Neural crest cell (in vitro differentiated cells): ENCODE data around the gene CBFB. TPM values are rescaled to one million over a fixed set of nuclear protein-coding genes. Genes with fewer than 3 reads are reported as not detected.

ENCODE experiments used
- DNase-seq: peaks from one replicate; pipeline ENCODE4 v3.0.0; 2021; ENCODE audit warnings: low read depth, mixed read lengths, low spot score
- H3K27ac Mint-ChIP-seq: one replicate; pipeline ENCODE4 v1.8.0; 2021; ENCODE audit warnings: mild to moderate bottlenecking, mixed read lengths; ENCODE audit not compliant: unreplicated experiment
- H3K27me3 Mint-ChIP-seq: 2 replicates; pipeline ENCODE4 v1.8.0; 2021; ENCODE audit warnings: low read depth, mild to moderate bottlenecking, mixed read lengths
- H3K36me3 Mint-ChIP-seq: 2 replicates; pipeline ENCODE4 v1.8.0; 2021; ENCODE audit warnings: low read depth, mild to moderate bottlenecking, mixed read lengths
- H3K4me1 Mint-ChIP-seq: 2 replicates; pipeline ENCODE4 v1.8.0; 2021; ENCODE audit warnings: mixed read lengths
- H3K4me3 Mint-ChIP-seq: one replicate; pipeline ENCODE4 v1.8.0; 2021; ENCODE audit warnings: mild to moderate bottlenecking, mixed read lengths
- H3K9me3 Mint-ChIP-seq: 2 replicates; pipeline ENCODE4 v1.8.0; 2021; ENCODE audit warnings: mixed read lengths
- long read RNA-seq: library from polyadenylated mRNA; unstranded; transcript quantifications from one replicate; pipeline ENCODE4 v2.0.0, GENCODE V29; 2020
- total RNA-seq: library from RNA; stranded (reverse); gene quantifications from 2 replicates; pipeline ENCODE4 v1.2.1, GENCODE V29; 2021
- TF ChIP-seq, protein P1 (sequence below): fragments of 200-600 bp; sonication (generic); conservative IDR thresholded peaks from 2 replicates; pipeline ENCODE4 v1.5.0; 2021; ENCODE audit warnings: antibody characterized with exemption, mild to moderate bottlenecking

Gene CBFB
- 106 TPM in 2 replicates for total RNA-seq
- long read RNA-seq, transcript CBFB-201 (6 exons, 3,136 nt): major isoform, 10 of 52 reads
- long read RNA-seq, partial matches to known transcripts: 0 of 52 reads
- long read RNA-seq, other reads (novel, unspliced or antisense): 38 of 52 reads

DNA sequence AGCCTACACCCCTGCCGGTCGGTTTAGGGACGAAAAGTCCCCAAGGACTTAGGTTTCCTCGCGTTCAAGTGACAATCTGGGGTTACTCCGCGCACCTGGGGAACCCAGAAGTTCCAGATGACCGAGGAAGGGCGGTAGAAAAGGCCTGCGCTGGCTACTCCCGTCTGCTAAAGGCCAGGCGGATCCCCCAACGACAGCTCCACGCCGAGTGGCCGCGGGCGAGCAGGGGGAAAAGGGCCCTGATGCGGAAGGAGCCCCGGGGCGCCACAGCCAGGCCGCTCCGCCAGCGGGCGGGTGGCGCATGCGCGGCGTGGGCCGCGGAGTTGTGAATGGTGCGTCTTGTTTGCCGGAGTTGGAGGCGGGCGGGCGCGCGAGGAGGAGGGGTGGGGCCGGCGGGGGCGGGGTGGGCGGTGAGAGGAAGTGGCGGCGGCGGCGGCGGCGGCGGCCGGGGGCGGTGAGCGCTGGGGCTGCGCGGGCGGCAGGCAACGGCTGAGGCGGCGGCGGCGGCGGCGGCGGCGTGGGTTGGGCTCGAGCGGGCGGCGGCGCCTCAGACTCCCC, at the start of gene CBFB:
CBFB (plus strand) TSS at position 454 of the 558 bp plus-strand sequence. CDS start 259 bp downstream, outside the sequence.
- H3K9me3 Mint-ChIP-seq: no peaks in the 10 kb centered on the region

DNA sequence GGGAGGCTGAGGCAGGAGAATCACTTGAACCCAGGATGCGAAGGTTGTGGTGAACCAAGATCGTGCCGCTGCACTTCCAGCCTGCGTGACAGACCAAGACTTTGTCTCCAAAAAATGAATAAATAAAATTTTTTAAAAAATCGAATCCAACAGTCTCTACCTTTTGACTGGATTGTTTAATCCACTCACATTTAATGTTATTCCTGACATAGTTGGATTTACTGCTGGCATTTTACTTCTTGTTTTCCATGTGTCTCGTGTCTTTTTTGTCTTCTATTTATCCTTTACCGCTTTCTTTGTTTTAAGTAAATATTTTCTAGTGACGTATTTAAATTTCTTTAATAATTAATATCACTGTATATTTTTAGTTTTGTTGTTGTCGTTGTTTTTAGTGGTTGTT, 45.9 kb upstream of the CBFB start:
- no peak for DNase-seq
- TF ChIP-seq, protein P1, sequence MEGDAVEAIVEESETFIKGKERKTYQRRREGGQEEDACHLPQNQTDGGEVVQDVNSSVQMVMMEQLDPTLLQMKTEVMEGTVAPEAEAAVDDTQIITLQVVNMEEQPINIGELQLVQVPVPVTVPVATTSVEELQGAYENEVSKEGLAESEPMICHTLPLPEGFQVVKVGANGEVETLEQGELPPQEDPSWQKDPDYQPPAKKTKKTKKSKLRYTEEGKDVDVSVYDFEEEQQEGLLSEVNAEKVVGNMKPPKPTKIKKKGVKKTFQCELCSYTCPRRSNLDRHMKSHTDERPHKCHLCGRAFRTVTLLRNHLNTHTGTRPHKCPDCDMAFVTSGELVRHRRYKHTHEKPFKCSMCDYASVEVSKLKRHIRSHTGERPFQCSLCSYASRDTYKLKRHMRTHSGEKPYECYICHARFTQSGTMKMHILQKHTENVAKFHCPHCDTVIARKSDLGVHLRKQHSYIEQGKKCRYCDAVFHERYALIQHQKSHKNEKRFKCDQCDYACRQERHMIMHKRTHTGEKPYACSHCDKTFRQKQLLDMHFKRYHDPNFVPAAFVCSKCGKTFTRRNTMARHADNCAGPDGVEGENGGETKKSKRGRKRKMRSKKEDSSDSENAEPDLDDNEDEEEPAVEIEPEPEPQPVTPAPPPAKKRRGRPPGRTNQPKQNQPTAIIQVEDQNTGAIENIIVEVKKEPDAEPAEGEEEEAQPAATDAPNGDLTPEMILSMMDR: no peak
- H3K36me3 Mint-ChIP-seq: no peaks in the 10 kb centered on the region
- no peaks in the 10 kb centered on the region for H3K4me1 Mint-ChIP-seq
- H3K9me3 Mint-ChIP-seq: no peaks in the 10 kb centered on the region
- H3K27ac Mint-ChIP-seq: no peak overlapping the region
- no peak overlapping the region for H3K4me3 Mint-ChIP-seq
- H3K27me3 Mint-ChIP-seq: peaks cover 17% of the 10 kb centered on the region

More for the DNA sequence above, at the start of gene CBFB:
- H3K36me3 Mint-ChIP-seq: peaks cover 3% of the 10 kb centered on the region
- TF ChIP-seq, protein P1: peak; percentile 42
- H3K27ac Mint-ChIP-seq: peak within 1 kb of the TSS; percentile 92
- peak; percentile 87 for DNase-seq
- H3K27me3 Mint-ChIP-seq: no peaks in the 10 kb centered on the region
- peaks cover 36% of the 10 kb centered on the region for H3K4me1 Mint-ChIP-seq
- peak within 1 kb of the TSS; percentile 94 for H3K4me3 Mint-ChIP-seq

DNA sequence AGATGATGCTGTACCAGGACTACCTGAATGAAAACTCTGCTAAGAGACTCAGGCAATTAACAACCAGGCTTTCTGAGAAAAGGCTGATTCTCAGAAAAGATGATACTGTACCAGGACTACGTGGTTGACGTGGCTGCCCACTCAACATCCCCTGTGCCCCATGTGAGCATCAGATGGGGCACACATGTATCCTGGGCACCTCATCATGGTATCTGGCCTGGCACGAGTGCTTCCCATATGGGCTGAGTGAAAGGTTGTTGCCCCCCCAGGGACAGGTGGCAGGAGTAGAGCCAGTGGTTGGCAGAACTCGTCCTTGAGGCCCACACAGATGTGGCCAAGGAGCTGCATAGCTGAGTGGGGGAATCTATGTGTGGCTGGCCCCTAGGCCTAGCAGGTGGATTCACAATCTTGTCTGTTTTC, 44.0 kb upstream of the CBFB start:
- no peaks in the 10 kb centered on the region for H3K36me3 Mint-ChIP-seq

DNA sequence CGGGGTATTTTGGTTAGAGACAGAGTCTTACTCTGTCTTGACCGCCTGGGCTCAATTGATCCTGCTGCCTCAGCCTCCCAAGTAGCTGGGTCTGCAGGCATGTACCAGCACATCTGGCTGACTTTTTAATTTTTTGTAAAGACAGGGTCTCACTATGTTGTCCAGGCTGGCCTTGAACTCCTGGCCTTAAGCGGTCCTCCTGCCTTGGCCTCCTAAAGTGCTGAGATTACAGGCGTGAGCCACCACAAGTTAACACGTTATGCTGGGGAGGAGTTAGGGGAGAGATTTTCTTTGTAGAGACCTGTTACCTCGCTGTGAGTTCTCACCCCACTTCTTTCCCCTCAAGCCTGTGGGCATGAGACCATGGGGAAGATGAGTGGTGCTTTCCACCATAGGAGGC, 42.4 kb upstream of the CBFB start:
- no peaks in the 10 kb centered on the region for H3K4me1 Mint-ChIP-seq
- H3K4me3 Mint-ChIP-seq: no peak overlapping the region
- H3K27me3 Mint-ChIP-seq: peaks cover 7% of the 10 kb centered on the region
- no peaks in the 10 kb centered on the region for H3K9me3 Mint-ChIP-seq
- H3K36me3 Mint-ChIP-seq: no peaks in the 10 kb centered on the region
- H3K27ac Mint-ChIP-seq: no peak overlapping the region
- no peak for DNase-seq
- TF ChIP-seq, protein P1: no peak

More for the DNA sequence above, 44.0 kb upstream of the CBFB start:
- TF ChIP-seq, protein P1: no peak
- Mint-ChIP-seq H3K4me3 (no peak overlapping the region), H3K9me3 (no peaks in the 10 kb centered on the region), H3K4me1 (no peaks in the 10 kb centered on the region), H3K27me3 (peaks cover 17% of the 10 kb centered on the region), H3K27ac (no peak overlapping the region)
- DNase-seq: no peak

DNA sequence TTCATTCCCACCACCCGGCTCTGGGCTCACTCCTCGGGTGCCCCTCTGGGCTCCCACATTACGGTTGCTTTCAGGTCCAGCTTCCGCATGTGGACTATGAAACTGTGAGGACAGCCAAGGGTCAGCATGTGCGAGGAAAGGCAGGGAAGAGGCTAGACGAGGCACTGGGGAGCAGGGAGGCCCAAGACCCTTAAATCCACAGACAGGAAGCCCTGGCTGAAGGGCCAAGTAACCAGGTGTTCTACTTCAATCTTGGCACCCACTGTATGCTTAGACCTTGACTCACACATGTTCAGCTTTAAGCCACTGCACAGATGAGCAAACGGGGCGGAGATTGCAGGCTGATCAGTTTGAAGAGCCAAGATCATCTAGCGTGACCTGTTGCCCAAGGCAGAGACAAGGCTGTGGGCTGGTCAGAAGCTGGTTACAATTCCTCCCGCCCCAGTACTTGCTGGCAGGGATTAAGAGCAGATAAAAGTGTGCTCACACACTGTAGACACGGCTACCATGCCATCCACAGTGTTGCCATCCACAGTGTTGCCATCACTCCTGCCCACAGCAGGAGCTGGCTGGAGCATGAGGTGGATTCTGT, 40.7 kb upstream of the CBFB start, which contains the start of gene CES4A:
CES4A (plus strand) TSS at position 393 of the 592 bp plus-strand sequence; CDS start at position 577, 184 bp downstream.
- no peaks in the 10 kb centered on the region for H3K27me3 Mint-ChIP-seq
- no peak for DNase-seq
- H3K36me3 Mint-ChIP-seq: no peaks in the 10 kb centered on the region
- TF ChIP-seq, protein P1: no peak
- H3K4me1 Mint-ChIP-seq: no peaks in the 10 kb centered on the region
- no peak within 1 kb of the TSS for H3K4me3 Mint-ChIP-seq
- no peaks in the 10 kb centered on the region for H3K9me3 Mint-ChIP-seq
- H3K27ac Mint-ChIP-seq: no peak within 1 kb of the TSS
